Epidermal melanocyte (primary cell): ENCODE results near the gene NPPA.

ENCODE experiments used
- DNase-seq: peaks from one replicate; pipeline ENCODE4 v3.0.0; 2011; ENCODE audit warnings: low spot score; ENCODE audit not compliant: insufficient read length

NPPA gene

GRCh38 chr1:11842154-11843041 is 5.2 kb downstream of the NPPA start:
- peak; percentile 46 for DNase-seq

- no peak for DNase-seq
Measured at GRCh38 chr1:11841245-11842153, 6.1 kb downstream of the NPPA start.

GRCh38 chr1:11839727-11840705 is 7.6 kb downstream of the NPPA start:
- DNase-seq = no peak

DNA sequence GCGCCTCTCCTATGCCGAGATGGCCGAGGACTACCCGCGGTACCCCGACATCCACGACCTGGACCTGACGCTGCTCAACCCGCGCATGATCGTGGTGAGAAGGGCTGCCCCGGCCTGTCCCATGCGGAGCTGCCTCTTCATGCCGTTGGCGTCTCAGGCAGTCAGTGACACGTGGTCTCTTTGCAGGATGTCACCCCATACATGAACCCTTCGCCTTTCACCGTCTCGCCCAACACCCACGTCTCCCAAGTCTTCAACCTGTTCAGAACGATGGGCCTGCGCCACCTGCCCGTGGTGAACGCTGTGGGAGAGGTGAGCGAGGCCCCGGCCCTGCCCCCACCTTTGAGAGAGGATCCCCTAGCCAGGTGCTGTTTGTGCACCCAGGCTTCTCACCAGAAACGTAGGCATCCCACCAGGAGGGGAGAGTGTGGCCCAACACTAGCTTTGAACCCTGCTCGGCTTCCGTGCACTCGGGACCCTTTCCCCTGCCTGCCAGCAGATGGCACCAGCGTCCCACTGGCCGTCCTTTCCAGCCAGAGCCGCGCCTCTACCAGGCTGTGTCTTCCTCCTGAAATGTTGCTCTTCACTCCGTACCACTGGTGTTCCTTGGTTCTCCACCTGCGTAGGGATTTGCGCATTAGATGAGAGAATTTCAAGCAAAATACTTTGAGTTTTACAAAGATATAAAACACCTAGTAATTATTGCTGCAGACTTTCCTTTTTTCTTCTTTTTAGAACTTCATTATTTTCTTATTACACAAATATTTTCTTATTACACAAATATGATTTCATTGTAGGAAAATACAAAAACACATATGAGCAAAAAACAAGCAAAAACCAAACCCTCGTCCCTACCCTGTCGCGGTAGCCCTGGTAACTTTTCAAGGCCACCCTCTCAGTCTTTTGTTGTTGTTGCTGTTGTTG is 9.0 kb downstream of the NPPA start:
- peak; percentile 86 for DNase-seq

DNA sequence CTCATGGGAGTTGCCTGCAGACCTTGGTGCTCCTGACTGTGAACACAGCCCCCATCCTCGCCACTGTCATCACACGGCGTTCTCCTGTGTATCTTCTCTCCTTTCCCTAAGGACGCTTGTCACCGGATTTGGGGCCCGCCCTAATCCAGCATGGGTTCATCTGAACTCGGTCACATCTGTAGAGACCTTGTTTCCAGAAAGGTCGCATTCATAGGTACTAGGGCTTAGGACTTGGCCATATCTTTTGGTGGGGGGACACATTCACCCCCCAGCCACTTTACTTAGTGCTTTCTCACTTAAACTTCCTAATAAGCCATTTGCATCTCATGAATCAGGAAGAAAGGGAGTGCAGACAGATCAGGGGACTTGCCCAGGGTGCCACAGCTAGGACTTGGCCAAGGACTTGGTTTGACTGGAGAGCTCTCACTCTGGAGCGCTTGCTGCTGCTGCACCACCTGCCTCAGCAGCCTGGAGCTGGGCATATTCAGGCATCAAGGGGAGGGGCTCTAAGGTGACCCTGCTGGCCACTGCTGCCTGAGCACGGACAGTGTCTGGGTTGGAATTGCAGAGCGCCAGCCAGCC is 9.7 kb downstream of the NPPA start:
- no peak for DNase-seq

DNA sequence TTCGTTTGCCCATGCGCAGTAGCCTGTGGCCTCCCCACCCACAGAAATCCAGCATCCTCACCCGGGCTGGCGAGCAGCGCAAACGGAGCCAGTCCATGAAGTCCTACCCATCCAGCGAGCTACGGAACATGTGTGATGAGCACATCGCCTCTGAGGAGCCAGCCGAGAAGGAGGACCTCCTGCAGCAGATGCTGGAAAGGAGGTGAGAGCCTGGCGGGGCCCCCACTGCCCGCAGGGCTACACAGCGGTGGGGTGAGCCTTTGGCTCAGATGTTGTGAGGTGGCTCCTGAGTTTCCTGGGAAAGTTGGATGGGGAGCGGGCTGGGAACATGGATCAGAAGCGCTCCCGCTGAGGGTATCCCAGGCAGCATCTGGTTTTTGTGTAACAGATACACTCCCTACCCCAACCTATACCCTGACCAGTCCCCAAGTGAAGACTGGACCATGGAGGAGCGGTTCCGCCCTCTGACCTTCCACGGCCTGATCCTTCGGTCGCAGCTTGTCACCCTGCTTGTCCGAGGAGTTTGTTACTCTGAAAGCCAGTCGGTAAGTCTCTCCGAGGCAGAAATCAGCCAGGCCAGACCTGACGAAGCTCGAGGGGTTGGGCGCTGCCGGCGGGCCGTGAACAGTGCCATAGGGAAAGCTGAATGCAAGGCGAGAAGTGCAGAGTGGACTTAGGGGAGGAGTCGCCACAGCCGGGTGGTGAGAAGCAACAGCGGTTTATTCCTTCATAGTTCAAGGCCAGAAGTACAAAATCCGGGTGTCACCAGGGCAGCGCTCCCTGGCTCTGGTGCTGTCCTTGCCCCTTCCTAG is 10.4 kb downstream of the NPPA start:
- no peak for DNase-seq

- no peak for DNase-seq
Measured at GRCh38 chr1:11835441-11836225, 11.9 kb downstream of the NPPA start.

- DNase-seq = no peak
Measured at GRCh38 chr1:11833900-11834299, 13.7 kb downstream of the NPPA start.

DNA sequence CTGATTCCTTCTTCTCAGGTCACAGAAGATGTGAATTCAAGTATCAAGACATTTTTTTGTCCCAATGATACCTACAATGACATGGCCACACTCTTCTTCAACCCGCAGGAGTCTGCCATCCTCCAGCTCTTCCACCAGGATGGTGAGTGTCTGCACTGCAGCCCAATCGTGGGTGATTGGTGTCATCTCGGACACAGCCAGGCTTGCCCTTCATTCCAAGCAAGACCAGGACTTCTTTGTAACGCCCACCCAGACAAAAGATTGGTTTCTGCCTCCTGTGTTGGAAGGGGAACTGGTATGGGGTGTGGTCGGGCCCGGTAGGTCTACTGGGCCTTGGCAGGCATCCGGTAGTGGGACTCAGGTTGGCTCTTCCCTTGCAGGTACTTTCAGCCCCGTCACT is 14.1 kb downstream of the NPPA start:
- no peak for DNase-seq

DNA sequence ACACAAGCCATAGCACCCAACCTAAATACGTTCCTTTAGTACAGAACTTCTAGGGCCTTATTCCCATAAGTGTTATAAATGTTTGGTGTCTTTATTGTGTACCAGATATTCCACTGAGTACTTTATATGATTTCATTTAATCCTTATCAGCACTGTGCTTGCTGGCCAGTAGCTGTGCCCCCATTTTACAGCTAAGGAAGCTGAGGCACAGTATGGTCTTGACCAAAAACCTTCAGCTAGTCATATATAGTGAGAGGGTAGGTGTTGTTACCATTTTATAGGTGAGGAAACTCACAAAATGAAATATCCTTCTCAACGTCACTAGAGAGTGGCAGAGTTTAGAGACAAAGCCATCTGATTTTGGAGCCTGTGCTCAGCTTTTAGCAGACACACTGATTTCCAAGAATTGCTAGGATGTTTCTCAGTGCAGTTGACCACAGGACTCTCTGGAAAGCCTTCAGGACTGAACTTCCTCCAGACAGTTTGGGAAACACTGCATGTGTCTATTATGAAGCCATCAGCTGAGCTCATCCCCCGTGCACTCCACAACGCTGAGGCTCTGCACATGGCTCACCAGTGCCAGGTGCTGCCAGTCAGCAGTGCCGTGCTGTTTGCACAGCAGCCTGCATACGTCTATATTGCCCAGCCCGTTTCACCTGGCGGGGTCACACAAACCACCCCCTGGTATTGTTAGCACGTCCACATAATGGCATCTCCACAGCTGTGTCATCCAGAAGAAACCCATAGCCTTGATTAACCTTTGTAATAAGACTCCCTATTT is 15.4 kb downstream of the NPPA start:
- DNase-seq = no peak

GRCh38 chr1:11828511-11828910 is 19.1 kb downstream of the NPPA start:
- DNase-seq = no peak

DNA sequence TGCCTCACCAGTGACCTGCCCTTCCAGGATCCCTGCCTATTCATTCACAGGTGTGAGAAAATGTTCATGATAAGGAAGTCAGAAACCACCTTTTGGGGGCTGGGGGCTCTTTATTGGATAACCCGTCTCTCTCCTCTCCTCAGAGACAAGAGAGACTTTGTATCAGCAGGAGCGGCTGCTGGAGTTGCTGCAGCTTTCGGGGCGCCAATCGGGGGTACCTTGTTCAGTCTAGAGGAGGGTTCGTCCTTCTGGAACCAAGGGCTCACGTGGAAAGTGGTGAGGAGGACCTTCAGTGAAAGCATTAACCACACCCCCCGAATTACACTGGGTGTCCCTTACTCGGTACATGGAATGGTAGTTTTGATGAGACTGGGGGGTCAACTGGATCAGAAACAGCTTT is 20.6 kb downstream of the NPPA start:
- no peak for DNase-seq

DNA sequence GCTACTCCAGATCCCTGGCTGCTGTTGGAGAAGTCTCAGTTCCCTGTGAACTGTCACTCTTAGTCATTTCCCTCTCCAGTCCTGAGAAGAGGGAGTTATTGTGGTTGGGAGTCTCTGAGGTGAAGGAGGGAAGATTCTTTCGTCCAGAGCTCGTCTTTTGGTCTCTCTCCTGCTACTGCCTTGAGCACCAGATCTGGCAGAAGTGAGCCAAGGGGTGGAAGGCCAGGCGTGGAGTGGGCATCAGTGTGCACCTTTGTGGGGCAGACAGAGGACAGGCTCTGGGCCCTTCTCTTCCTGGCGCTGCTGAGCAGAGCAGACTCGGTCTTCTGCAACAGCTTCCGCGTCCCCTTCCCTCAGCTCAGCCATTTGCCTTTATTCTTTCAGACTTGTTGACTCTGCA is 22.5 kb downstream of the NPPA start:
- no peak for DNase-seq

DNA sequence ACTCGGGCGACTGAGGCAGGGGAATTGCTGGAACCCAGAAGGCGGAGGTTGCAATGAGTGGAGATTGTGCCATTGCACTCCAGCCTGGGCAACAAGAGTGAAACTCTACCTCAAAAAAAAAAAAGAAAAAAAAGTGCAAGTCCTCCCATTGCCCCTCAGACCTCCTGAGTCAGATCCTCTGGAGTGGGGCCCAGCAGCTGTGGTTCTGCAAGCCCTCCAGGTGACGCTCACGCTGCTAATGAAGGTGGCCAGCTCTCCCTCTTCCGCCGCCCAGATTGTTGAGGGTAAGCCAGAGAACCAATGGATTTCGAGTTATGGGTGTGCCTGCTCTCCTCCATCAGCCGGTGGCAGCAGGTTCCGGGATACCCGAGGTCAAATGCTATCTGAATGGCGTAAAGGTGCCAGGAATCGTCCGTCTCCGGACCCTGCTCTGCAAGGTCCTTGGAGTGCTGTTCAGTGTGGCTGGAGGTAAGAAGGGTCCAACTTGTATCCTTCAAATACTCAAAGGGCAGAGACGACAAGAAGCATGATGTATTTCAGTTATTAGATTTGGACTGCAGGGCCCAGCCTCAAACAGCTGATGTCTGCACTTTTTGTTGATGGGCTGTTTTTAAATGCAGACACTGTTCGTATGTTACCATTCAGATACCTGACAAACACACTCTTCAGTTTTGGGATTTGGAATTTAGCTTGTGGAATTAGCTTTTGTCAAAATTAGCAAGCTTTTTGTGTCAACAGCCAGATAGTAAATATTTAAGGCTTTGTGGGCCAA is 24.0 kb downstream of the NPPA start:
- no peak for DNase-seq

GRCh38 chr1:11822091-11822490 is 25.5 kb downstream of the NPPA start:
- no peak for DNase-seq

- no peak for DNase-seq
Measured at GRCh38 chr1:11817192-11817591, 30.4 kb downstream of the NPPA start.

DNA sequence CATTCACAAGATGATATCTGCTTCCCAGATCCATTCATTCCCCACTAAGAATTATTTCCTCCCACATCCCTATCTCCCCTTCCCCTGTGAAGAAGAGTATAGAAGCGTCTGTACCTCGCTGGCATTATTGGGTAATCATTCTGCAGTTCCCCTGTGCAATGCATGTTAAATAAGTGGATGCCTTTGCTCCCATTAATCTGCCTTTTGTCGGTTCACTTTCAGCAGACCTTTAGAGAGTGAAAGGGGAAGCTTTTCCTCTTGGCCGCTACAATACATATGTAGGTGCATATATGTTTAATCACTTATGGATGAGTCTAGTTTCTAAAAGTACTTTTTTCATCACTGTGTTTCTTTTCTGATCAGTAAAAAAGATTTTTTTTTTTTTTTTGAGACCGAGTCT is 34.6 kb downstream of the NPPA start:
- no peak for DNase-seq
